HepG2 (cell line): ENCODE data around the gene ATG16L1. TPM values are rescaled to one million over a fixed set of nuclear protein-coding genes. Genes with fewer than 3 reads are reported as not detected.
A peak's percentile ranks its signal among the peaks of the same experiment; 100 is the strongest.

Experiments
- FOXC1 ChIP-seq: sonication (generic); formaldehyde crosslinking; IDR thresholded peaks from 2 replicates; pipeline ENCODE4 v1.8.0; 2022; ENCODE audit warnings: mild to moderate bottlenecking, missing genetic modification reagents, borderline replicate concordance
- FOXO1 ChIP-seq: sonication (generic); formaldehyde crosslinking; IDR thresholded peaks from 2 replicates; pipeline ENCODE4 v1.4.0; 2020; ENCODE audit warnings: missing genetic modification reagents
- JARID2 ChIP-seq: sonication (generic); formaldehyde crosslinking; IDR thresholded peaks from 2 replicates; pipeline ENCODE4 v1.8.1; 2023; ENCODE audit warnings: missing genetic modification reagents, inconsistent platforms; ENCODE audit not compliant: insufficient replicate concordance
- JUN ChIP-seq: sonication (generic); formaldehyde crosslinking; IDR thresholded peaks from 2 replicates; pipeline ENCODE4 v1.4.0; 2020; ENCODE audit warnings: mild to moderate bottlenecking, missing genetic modification reagents
- KLF16 ChIP-seq, 2 experiments: sonication (generic) in 1 of 2; formaldehyde crosslinking in 1 of 2; IDR thresholded peaks; 2 replicates each; pipeline versions ENCODE4 v1.6.1 to v1.8.0; 2016 to 2023; ENCODE audit warnings: missing genetic modification reagents in 2 of 2, missing compliant biosample characterization in 1 of 2
- MAFK ChIP-seq, 2 experiments: IDR thresholded peaks in 1 of 2; conservative IDR thresholded peaks in 1 of 2; 2 replicates each; pipeline ENCODE4 v1.6.1; 2011; ENCODE audit warnings: improper control_type of control experiment in 2 of 2, low read length in 2 of 2
- SKI ChIP-seq: fragments of 450-650 bp; IDR thresholded peaks from one replicate; pipeline ENCODE4 v1.6.1; 2018; ENCODE audit warnings: mild to moderate bottlenecking; ENCODE audit not compliant: partially characterized antibody
- ZNF615 ChIP-seq: sonication (generic); formaldehyde crosslinking; IDR thresholded peaks from 2 replicates; pipeline ENCODE4 v1.5.0; 2020; ENCODE audit warnings: mild to moderate bottlenecking, missing genetic modification reagents, borderline replicate concordance
- ZNF720 ChIP-seq: sonication (generic); formaldehyde crosslinking; IDR thresholded peaks from 2 replicates; pipeline ENCODE4 v1.4.0; 2020; ENCODE audit warnings: missing genetic modification reagents
- polyA plus RNA-seq, 8 experiments: library from polyadenylated mRNA; depleted of rRNA in 3 of 8; stranded (reverse) in 7 of 8; unstranded in 1 of 8; fragments of >200 nt; fragmentation: Illumina TruSeq in 4 of 8; extraction: Trizol in 4 of 8; gene quantifications; 2 replicates each; pipeline versions ENCODE4 v1.2.1 to v1.2.3, GENCODE V29; 2011 to 2016; ENCODE audit warnings: low read depth in 4 of 8, missing spikeins in 1 of 8, mixed read lengths in 1 of 8; ENCODE audit not compliant: insufficient read depth in 1 of 8
- total RNA-seq, 5 experiments: library from RNA; depleted of rRNA; stranded (reverse); fragments of >200 nt; fragmentation: Illumina TruSeq; extraction: Trizol; gene quantifications; 2 replicates each; pipeline ENCODE4 v1.2.3, GENCODE V29; 2016; ENCODE audit warnings: low read depth in 1 of 5
- TF ChIP-seq, protein P1 (sequence below): sonication (generic); formaldehyde crosslinking; IDR thresholded peaks from 2 replicates; pipeline ENCODE4 v1.5.0; 2020; ENCODE audit warnings: mild to moderate bottlenecking, missing genetic modification reagents
- TF ChIP-seq, protein P2 (sequence below): sonication (generic); formaldehyde crosslinking; IDR thresholded peaks from 2 replicates; pipeline ENCODE4 v1.4.0; 2020; ENCODE audit warnings: mild to moderate bottlenecking, missing genetic modification reagents
- TF ChIP-seq, protein P3 (sequence below): sonication (generic); formaldehyde crosslinking; IDR thresholded peaks from 2 replicates; pipeline ENCODE4 v1.5.0; 2020; ENCODE audit warnings: missing genetic modification reagents
- TF ChIP-seq, protein P4 (sequence below): sonication (generic); formaldehyde crosslinking; IDR thresholded peaks from 2 replicates; pipeline ENCODE4 v1.4.0; 2020; ENCODE audit warnings: low read depth, mild to moderate bottlenecking, missing genetic modification reagents

Gene ATG16L1
- total and polyA plus RNA-seq, 2 of the 13 experiments (the other 11 are each of a cell fraction or from before 2014, with no cell fraction given): 26.0 to 51.7 TPM

DNA sequence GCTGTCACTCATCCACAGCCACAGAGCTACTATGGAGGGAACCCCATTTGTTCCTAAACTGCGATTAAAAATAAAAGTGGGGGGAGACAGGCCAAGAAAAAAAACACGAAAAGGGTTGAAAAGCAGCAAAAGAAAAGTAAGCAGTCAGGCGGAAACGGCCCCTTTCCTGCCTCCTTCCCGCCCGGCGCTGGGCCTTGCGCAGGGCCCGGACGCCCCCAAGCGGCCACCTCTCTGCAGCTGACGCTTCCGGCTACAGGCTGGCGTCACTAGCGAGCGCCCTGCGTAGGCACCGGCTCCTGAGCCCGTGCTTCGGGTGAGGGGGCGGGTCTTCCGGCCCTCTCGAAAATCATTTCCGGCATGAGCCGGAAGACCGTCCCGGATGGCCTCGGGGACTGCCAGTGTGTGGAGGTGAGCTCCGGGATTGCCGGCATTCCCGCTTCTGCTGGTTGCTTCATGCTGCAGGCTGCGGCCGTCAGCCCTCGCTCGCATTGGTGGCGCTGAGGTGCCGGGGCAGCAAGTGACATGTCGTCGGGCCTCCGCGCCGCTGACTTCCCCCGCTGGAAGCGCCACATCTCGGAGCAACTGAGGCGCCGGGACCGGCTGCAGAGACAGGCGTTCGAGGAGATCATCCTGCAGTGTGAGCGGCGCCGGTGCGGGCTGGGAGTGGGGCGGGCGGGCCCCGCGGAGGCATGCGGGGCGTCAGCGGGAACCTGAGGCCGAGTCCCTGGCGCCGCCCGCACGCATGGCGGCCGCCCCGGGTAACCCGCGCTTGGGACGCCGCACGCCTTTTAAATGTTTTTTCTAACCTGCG is at the start of gene ATG16L1 (continued):
- TF ChIP-seq, protein P1, sequence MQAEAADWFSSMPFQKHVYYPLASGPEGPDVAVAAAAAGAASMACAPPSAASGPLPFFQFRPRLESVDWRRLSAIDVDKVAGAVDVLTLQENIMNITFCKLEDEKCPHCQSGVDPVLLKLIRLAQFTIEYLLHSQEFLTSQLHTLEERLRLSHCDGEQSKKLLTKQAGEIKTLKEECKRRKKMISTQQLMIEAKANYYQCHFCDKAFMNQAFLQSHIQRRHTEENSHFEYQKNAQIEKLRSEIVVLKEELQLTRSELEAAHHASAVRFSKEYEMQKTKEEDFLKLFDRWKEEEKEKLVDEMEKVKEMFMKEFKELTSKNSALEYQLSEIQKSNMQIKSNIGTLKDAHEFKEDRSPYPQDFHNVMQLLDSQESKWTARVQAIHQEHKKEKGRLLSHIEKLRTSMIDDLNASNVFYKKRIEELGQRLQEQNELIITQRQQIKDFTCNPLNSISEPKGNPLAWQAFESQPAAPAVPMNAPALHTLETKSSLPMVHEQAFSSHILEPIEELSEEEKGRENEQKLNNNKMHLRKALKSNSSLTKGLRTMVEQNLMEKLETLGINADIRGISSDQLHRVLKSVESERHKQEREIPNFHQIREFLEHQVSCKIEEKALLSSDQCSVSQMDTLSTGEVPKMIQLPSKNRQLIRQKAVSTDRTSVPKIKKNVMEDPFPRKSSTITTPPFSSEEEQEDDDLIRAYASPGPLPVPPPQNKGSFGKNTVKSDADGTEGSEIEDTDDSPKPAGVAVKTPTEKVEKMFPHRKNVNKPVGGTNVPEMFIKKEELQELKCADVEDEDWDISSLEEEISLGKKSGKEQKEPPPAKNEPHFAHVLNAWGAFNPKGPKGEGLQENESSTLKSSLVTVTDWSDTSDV: 0 out of 2 replicates have a peak, but pooled peaks have one; percentile 20
- TF ChIP-seq JARID2 (CRISPR knock-in tag): peak; percentile 68
- 0 out of 2 replicates have a peak, but pooled peaks have one; percentile 15 for TF ChIP-seq ZNF720 (CRISPR knock-in tag)
- peak in 1 of 2 experiments; percentile 99; a peak in 2 of 4 replicates for TF ChIP-seq KLF16 (CRISPR knock-in tag; IDR thresholded peaks at IDR 0.05)
- TF ChIP-seq JUN (CRISPR knock-in tag): peak; percentile 79; the same call in 1 of the 2 replicates
- TF ChIP-seq, protein P2, sequence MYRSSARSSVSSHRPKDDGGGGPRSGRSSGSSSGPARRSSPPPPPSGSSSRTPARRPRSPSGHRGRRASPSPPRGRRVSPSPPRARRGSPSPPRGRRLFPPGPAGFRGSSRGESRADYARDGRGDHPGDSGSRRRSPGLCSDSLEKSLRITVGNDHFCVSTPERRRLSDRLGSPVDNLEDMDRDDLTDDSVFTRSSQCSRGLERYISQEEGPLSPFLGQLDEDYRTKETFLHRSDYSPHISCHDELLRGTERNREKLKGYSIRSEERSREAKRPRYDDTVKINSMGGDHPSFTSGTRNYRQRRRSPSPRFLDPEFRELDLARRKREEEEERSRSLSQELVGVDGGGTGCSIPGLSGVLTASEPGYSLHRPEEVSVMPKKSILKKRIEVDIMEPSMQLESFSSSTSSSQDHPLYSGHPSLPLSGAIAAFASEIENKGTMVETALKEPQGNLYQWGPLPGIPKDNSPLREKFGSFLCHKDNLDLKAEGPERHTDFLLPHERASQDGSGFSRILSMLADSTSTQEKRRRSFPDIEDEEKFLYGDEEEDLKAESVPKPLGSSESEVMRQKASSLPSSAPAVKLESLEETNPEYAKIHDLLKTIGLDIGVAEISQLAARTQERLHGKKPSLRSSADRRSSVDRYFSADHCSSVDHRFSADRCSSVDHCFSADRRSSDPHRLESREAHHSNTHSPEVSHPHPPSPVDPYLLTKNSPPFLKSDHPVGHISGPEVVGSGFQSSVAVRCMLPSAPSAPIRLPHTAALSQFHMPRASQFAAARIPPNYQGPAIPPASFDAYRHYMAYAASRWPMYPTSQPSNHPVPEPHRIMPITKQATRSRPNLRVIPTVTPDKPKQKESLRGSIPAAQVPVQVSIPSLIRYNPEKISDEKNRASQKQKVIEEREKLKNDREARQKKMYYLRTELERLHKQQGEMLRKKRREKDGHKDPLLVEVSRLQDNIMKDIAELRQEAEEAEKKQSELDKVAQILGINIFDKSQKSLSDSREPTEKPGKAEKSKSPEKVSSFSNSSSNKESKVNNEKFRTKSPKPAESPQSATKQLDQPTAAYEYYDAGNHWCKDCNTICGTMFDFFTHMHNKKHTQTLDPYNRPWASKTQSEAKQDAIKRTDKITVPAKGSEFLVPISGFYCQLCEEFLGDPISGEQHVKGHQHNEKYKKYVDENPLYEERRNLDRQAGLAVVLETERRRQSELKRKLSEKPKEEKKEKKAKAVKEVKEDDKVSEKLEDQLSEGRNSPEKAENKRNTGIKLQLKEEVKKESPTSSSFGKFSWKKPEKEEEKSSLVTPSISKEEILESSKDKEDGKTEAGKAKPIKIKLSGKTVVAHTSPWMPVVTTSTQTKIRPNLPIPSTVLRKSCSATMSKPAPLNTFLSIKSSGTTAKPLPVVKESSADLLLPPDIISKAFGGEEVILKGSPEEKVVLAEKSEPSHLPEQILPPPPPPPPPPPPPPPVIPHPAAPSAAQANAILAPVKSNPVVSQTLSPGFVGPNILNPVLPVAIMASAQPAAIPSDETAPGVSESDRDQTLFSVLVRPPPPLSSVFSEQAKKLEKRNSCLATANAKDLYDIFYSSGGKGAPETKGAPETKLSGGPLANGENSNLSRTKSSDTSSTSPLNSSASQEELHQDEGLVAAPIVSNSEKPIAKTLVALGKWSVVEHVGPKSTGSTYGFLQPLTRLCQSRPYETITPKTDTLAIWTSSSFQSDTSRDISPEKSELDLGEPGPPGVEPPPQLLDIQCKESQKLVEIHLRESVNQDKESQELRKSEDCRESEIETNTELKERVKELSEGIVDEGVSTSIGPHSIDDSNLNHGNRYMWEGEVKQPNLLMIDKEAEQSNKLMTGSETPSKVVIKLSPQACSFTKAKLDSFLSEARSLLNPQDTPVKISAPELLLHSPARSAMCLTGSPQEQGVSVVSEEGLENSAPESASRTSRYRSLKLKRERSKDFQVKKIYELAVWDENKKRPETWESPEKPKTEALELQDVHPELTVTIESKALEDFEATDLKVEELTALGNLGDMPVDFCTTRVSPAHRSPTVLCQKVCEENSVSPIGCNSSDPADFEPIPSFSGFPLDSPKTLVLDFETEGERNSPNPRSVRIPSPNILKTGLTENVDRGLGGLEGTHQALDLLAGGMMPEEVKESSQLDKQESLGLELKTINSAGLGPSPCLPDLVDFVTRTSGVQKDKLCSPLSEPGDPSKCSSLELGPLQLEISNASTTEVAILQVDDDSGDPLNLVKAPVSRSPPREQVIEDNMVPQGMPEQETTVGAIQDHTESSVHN (CRISPR knock-in tag): peak; percentile 51
- TF ChIP-seq FOXO1 (CRISPR knock-in tag): peak; percentile 78
- TF ChIP-seq ZNF615 (CRISPR knock-in tag): peak; percentile 76; the same call in 1 of the 2 replicates
- TF ChIP-seq, protein P3, sequence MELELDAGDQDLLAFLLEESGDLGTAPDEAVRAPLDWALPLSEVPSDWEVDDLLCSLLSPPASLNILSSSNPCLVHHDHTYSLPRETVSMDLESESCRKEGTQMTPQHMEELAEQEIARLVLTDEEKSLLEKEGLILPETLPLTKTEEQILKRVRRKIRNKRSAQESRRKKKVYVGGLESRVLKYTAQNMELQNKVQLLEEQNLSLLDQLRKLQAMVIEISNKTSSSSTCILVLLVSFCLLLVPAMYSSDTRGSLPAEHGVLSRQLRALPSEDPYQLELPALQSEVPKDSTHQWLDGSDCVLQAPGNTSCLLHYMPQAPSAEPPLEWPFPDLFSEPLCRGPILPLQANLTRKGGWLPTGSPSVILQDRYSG (CRISPR knock-in tag): peak; percentile 61; the same call in 1 of the 2 replicates
- peak; percentile 97 for TF ChIP-seq FOXC1 (CRISPR knock-in tag)
- peak in 1 of 2 experiments; percentile 40; a peak in 2 of 4 replicates for TF ChIP-seq MAFK (conservative IDR thresholded peaks at IDR 0.05 in 1 of 2, IDR thresholded peaks at IDR 0.05 in 1 of 2; ENCODE audit: low read length in 2 of 2)
- TF ChIP-seq SKI: peak; percentile 23
- TF ChIP-seq, protein P4, sequence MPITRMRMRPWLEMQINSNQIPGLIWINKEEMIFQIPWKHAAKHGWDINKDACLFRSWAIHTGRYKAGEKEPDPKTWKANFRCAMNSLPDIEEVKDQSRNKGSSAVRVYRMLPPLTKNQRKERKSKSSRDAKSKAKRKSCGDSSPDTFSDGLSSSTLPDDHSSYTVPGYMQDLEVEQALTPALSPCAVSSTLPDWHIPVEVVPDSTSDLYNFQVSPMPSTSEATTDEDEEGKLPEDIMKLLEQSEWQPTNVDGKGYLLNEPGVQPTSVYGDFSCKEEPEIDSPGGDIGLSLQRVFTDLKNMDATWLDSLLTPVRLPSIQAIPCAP (CRISPR knock-in tag): 0 out of 2 replicates have a peak, but pooled peaks have one; percentile 80
